GM10266 (cell line): ENCODE data around the gene SLX1A.
"Not testable (repeated sequence)": the region's sequence is repeated elsewhere in the genome, so short reads cannot be mapped to it uniquely, and the experiment has no call there.

Source experiments
- DNase-seq: peaks from one replicate; pipeline ENCODE4 v3.0.0; 2012; ENCODE audit errors: extremely low spot score
- CTCF ChIP-seq: IDR thresholded peaks from 2 replicates; pipeline ENCODE4 v1.5.1; 2012; ENCODE audit warnings: mild to moderate bottlenecking, low read depth; ENCODE audit not compliant: control insufficient read depth, insufficient read depth; ENCODE audit errors: missing control alignments

Gene SLX1A

GRCh38 chr16:30185683-30186421, 7.8 kb upstream of the SLX1A start:
- DNase-seq = peak; percentile 89
- TF ChIP-seq CTCF = no peak

- no peak for TF ChIP-seq CTCF
- no peak for DNase-seq
Measured at GRCh38 chr16:30186444-30186781, 7.3 kb upstream of the SLX1A start.

DNA sequence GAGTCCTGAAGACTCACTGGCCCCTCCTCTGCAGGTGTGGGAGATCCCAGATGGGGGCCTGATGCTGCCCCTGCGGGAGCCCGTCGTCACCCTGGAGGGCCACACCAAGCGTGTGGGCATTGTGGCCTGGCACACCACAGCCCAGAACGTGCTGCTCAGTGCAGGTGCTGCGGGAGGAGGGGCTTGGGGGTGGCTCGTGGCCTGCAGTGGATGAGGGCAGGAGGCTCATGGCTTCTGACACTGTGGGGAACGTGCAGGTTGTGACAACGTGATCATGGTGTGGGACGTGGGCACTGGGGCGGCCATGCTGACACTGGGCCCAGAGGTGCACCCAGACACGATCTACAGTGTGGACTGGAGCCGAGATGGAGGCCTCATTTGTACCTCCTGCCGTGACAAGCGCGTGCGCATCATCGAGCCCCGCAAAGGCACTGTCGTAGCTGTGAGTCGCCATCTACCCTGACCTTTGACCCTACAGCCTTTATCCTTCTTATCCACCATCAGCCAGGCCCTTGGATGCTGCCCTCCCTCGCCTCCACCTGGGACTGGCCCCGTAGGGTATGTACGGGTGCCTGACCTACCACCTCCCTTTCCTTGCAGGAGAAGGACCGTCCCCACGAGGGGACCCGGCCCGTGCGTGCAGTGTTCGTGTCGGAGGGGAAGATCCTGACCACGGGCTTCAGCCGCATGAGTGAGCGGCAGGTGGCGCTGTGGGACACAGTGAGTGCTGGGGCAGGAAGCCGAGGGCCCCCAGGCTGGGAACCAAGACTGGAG, 6.7 kb upstream of the SLX1A start:
- DNase-seq = peak; percentile 55
- peak; percentile 84 for TF ChIP-seq CTCF

- no peak for TF ChIP-seq CTCF
- DNase-seq = no peak
Measured at GRCh38 chr16:30187556-30187865, 6.2 kb upstream of the SLX1A start.

- DNase-seq = no peak
- no peak for TF ChIP-seq CTCF
Measured at GRCh38 chr16:30187971-30188561, 5.6 kb upstream of the SLX1A start.

- not testable (repeated sequence) for DNase-seq
Measured at GRCh38 chr16:30191158-30191557, 2.5 kb upstream of the SLX1A start.

DNA sequence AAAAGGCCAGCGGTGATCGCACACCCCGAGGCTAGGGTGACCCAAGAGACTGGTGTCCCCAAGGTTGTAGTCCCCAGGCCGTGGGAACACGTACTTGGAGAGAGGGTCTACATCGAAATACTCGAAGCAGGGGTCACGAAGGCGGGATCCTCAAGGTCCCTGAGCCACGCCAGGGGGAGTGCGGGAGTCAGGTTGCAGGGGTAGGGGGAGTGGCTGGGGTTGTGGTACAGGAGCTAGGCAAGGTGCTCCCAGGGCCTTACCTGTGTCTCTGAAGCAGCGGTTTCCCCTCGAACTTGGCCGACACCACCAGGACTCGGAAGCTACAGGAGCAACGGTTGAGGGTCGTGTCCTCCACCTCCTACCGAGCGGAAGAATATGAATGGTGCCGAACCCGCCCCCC, 577 bp upstream of the SLX1A start:
- DNase-seq = not testable (repeated sequence)

DNA sequence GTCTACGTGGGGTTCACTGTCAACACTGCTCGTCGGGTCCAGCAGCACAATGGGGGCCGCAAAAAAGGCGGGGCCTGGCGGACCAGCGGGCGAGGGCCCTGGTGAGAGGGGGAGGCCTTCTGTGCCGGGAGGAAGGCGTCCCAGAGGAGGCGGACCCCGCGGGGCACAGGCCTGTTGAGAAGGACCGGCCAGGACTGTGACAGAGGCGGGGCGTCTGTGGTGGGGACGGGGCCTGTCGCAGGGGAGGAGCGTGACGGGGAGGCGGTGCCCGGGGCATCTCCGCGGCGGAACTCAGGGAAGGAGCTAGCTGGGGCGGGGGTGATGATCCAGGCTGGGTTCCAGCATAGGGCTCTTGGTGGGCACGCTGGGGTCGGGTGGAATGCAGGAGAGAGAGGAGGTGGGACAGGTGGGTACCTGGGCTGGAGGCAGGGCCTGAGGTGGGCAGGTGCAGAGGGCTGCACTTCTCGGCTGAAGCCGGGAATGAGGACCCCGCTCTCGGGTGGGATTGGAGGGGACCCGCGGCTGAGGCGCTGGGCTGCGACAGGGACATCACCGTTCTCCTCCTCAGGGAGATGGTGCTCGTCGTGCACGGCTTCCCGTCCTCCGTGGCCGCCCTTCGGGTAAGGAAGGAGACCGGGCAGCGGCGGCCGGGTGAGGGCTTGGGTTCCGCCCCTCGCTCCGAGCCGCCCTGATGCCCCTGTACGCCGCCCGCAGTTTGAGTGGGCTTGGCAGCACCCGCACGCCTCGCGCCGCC, 674 bp downstream of the SLX1A start:
- not testable (repeated sequence) for DNase-seq

- not testable (repeated sequence) for DNase-seq
Measured at GRCh38 chr16:30197001-30197400, 3.3 kb downstream of the SLX1A start.

DNA sequence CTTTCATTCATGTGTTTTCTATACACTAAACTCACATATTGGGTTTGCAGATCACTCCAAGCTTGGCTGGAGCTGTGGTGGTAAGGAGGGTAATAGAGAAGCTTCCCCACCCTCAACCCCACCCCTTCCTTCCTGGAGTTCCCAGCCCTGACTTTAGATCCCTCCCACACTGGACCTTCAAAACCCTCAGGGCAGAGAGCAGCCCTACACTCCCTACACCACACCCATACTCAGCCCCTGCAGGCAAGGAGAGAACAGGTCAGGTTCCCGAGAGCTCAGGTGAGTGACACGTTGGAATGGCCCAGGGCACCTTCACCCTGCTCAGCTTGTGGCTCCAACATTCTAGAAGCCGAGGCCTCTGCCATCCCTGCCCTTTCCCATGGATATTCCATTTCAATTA, 5.4 kb downstream of the SLX1A start, which contains the start of gene SULT1A3:
Gene SULT1A3 (plus strand): TSS at position 207 of the 400 bp plus-strand sequence. CDS start 1,474 bp downstream, outside the sequence.
- DNase-seq = not testable (repeated sequence)

DNA sequence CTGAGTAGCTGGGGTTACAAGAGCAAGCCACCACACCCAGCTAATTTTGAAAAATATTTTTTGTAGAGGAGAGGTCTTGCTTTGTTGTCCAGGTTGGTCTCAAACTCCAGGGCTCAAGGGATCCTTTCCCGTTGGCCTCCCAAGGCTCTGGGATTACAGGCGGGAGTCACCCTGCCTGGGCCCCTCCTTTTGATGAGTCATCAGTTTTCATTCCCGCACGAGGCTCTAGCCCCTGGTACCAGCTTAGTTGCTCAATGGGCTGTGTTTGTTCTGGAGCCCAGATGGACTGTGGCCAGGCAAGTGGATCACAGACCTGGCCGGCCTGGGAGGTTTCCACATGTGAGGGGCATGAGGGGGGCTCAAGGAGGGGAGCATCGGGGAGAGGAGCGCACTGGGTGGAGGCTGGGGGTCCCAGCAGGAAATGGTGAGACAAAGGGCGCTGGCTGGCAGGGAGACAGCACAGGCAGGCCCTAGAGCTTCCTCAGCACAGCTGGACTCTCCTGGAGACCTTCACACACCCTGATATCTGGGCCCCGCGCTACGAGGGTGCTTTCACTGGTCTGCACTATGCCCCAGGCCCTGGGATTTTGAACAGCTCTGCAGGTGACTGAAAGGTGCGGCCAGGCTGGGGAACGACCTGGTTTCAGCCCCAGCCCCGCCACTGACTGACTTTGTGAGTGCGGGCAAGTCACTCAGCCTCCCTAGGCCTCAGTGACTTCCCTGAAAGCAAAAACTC, 6.1 kb downstream of the SLX1A start:
- DNase-seq = not testable (repeated sequence)

DNA sequence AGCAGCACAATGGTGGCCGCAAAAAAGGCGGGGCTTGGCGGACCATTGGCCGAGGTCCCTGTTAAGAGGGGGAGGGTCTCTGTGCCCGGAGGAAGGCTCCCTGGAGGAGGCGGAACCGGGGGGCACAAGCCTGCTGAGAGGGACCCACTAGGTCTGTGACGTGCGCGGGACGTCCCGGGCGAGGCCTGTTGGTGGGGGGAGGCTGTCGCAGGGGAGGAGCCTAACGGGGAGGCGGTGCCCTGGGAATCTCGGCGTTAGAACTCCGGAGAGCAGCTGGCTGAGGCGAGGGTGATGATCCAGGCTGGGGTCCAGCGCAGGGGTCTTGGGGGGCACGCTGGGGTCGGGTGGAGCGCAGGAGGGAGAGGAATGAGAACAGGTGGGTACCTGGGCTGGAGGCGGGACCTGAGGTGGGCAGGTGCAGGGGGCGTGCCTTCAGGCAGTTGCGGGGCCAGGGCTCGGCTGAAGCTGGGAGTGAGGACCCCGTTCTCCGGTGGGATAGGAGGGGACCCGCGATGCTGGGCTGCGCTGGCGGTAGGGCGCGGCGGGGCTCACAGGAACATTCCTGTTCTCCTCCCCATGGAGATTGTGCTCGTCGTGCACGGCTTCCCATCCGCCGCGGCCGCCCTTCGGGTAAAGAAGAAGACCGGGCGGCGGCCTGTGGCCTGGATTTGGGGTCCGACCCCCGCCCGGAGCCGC, 12.0 kb downstream of the SLX1A start:
- not testable (repeated sequence) for DNase-seq
